T-cell (primary cell): ENCODE results near the gene TEN1. TPM values are rescaled to one million over a fixed set of nuclear protein-coding genes. Genes with fewer than 3 reads are reported as not detected.
A peak's percentile ranks its signal among the peaks of the same experiment; 100 is the strongest.

Experiments used
- ATAC-seq, 4 experiments: fragments of 200-7000 bp in 3 of 4; fragments of 150-1000 bp in 1 of 4; cut with Tn5 transposase; replicated peaks in 1 of 4; 1 replicate in 3 of 4; 2 replicates in 1 of 4; pipeline ENCODE4 v1.10.0; 2021; ENCODE audit warnings: moderate library complexity in 3 of 4, mild to moderate bottlenecking in 2 of 4, moderate number of reproducible peaks in 1 of 4
- CTCF ChIA-PET, 2 donors: fragments of 300-600 bp; sonication (Branson Sonifier 250); formaldehyde crosslinking; loops; one replicate each; lab custom pipeline; 2022; ENCODE audit warnings: antibody characterized with exemption in 2 of 2; lab: Charles Lee
- POLR2A ChIA-PET, 2 donors: fragments of 300-600 bp; sonication (Branson Sonifier 250); formaldehyde crosslinking; loops; one replicate each; lab custom pipeline; 2022; ENCODE audit warnings: antibody characterized with exemption in 2 of 2; lab: Charles Lee
- DNase-seq, 35 experiments: peaks; one replicate each; pipeline versions ENCODE4 v3.0.0 to v3.0.0-alpha.2; 2013 to 2023
- H3K27ac ChIP-seq: one replicate; pipeline ENCODE4 v1.5.1; 2013; ENCODE audit warnings: low read length
- H3K27me3 ChIP-seq, 2 experiments: replicated peaks in 1 of 2; 1 replicate in 1 of 2; 2 replicates in 1 of 2; pipeline versions ENCODE4 v1.6.1 to v1.7.0; 2013; ENCODE audit warnings: low read length in 1 of 2, mixed read lengths in 1 of 2; ENCODE audit not compliant: control insufficient read depth in 2 of 2, insufficient read depth in 2 of 2; ENCODE audit errors: extremely low read depth in 1 of 2
- H3K36me3 ChIP-seq, 2 donors: 1 replicate in 1 of 2; 2 replicates in 1 of 2; pipeline versions ENCODE4 v1.6.1 to v1.7.0; 2013; ENCODE audit warnings: low read length in 1 of 2; ENCODE audit not compliant: control insufficient read depth in 2 of 2, insufficient read depth in 1 of 2; ENCODE audit errors: extremely low read depth in 1 of 2
- H3K4me1 ChIP-seq, 2 experiments: 1 replicate in 1 of 2; 2 replicates in 1 of 2; pipeline versions ENCODE4 v1.6.1 to v1.7.0; 2013; ENCODE audit warnings: low read length in 2 of 2, mixed read lengths in 1 of 2; ENCODE audit not compliant: insufficient read depth in 2 of 2, control insufficient read depth in 1 of 2; ENCODE audit errors: extremely low read depth in 1 of 2
- H3K4me3 ChIP-seq, 2 donors: 1 replicate in 1 of 2; 2 replicates in 1 of 2; pipeline versions ENCODE4 v1.5.1 to v1.7.0; 2013; ENCODE audit warnings: mild to moderate bottlenecking in 2 of 2, low read length in 1 of 2, moderate library complexity in 1 of 2; ENCODE audit not compliant: control insufficient read depth in 1 of 2; ENCODE audit errors: extremely low read depth in 1 of 2
- H3K9me3 ChIP-seq: 2 replicates; pipeline ENCODE4 v1.7.0; 2013
- H3K27ac Mint-ChIP-seq, 2 donors: one replicate each; pipeline ENCODE4 v1.8.0; 2020 to 2021; ENCODE audit warnings: mild to moderate bottlenecking in 2 of 2, mixed read lengths in 2 of 2
- H3K27me3 Mint-ChIP-seq, 2 donors: one replicate each; pipeline ENCODE4 v1.8.0; 2021 to 2022; ENCODE audit warnings: mixed read lengths in 2 of 2
- H3K36me3 Mint-ChIP-seq: one replicate; pipeline ENCODE4 v1.8.0; 2021; ENCODE audit warnings: mixed read lengths
- H3K4me1 Mint-ChIP-seq, 3 donors: one replicate each; pipeline ENCODE4 v1.8.0; 2020 to 2022; ENCODE audit warnings: mixed read lengths in 3 of 3, mild to moderate bottlenecking in 1 of 3
- H3K4me3 Mint-ChIP-seq, 3 donors: one replicate each; pipeline ENCODE4 v1.8.0; 2020 to 2022; ENCODE audit warnings: mild to moderate bottlenecking in 3 of 3, mixed read lengths in 3 of 3, moderate library complexity in 3 of 3
- H3K9me3 Mint-ChIP-seq, 3 donors: one replicate each; pipeline ENCODE4 v1.8.0; 2020 to 2022; ENCODE audit warnings: mixed read lengths in 3 of 3
- WGBS: methylation state at CpG from one replicate; pipeline ENCODE4 v1.1.5; 2013; ENCODE audit warnings: missing lambda C conversion rate; ENCODE audit not compliant: insufficient coverage; 5-methylcytosine and 5-hydroxymethylcytosine counted together
- total RNA-seq, 35 experiments: library from RNA in 6 of 35; stranded (reverse) in 6 of 35; fragments of 120-200 nt in 1 of 35; gene quantifications; one replicate each; pipeline versions ENCODE4 v1.2.1 to v1.2.4 and lab custom pipeline; 2013 to 2026

Gene TEN1
- total RNA-seq, 5 donors from 2014 or later (not counting 1 experiment from before 2014, with no cell fraction given), result 12.8 to 15.3 (median 14.3) TPM

GRCh38 chr17:76026714-76027158, 47.7 kb downstream of the TEN1 start:
- DNase-seq (no peak), ATAC-seq (no peak)
- no peak overlapping the region for H3K4me3 ChIP-seq
- ChIA-PET CTCF (interaction anchor here in 1 of 2 donors (0.6 kb wide), 2 partner anchors 12 to 398 kb away, joined by 3 read pairs; no protein-coding TSS in a partner anchor), POLR2A (no interaction called here)
- H3K27ac ChIP-seq, result no peak overlapping the region
- H3K4me1 Mint-ChIP-seq, result peaks cover 13 to 24% (median 20%) of the 10 kb centered on the region in 3 donors
- no peaks in the 10 kb centered on the region for H3K9me3 ChIP-seq
- 95% methylated on average over 7 of the region's 15 CpGs for WGBS
- H3K36me3 ChIP-seq, result no peaks in the 10 kb centered on the region
- H3K9me3 Mint-ChIP-seq, result no peaks in the 10 kb centered on the region
- H3K27ac Mint-ChIP-seq, result peak overlapping the region in 1 of 2 donors; percentile 28
- peaks cover 6 to 37% of the 10 kb centered on the region in 2 experiments for H3K4me1 ChIP-seq
- no peaks in the 10 kb centered on the region for H3K36me3 Mint-ChIP-seq
- H3K4me3 Mint-ChIP-seq, result no peak overlapping the region
- no peaks in the 10 kb centered on the region for H3K27me3 Mint-ChIP-seq
- no peaks in the 10 kb centered on the region for H3K27me3 ChIP-seq

DNA sequence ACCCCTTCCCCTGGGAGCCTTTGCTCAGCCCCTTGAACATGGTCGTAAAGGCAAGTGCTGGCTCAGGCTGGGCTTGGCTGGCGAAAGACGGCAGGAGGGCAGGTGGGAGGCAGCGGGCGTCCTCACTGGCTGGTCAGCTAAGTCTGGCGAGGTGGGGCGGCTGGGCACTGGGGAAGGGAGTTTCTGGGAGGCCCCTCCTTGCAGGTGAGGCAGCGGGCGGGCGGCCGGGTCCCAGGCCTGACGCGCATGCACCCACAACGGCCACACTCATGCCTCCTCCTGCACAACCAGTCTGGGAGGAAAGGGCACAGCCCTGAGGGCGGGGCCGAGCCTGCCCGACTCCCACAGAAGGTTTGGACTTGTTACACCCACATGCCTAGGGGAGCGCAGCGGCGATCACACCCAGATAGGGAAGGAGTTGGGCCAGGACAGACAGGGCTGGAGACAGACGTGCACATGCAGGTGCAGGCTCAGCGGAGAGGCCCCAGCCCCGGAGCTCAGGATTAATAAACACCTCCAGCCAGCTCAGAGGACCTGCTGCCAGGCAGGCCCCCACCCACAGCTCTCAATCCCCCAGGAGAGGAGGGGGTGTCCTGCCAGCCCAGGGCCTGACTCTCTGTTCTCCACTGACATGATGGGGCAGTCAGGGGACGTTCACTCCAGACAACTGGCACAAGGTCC, 48.3 kb downstream of the TEN1 start, which contains the start of gene EVPL:
EVPL (minus strand) TSS at position 148 of the 681 bp plus-strand sequence; CDS start at position 40, 108 bp downstream.
- CTCF ChIA-PET, result interaction anchor here (0.6 kb wide), 2 partner anchors 13 to 825 kb away, joined by 3 read pairs; no protein-coding TSS in a partner anchor
- Mint-ChIP-seq H3K9me3 (no peaks in the 10 kb centered on the region), H3K4me1 (peaks cover 13 to 24% (median 20%) of the 10 kb centered on the region in 3 donors), H3K27me3 (no peaks in the 10 kb centered on the region), H3K36me3 (no peaks in the 10 kb centered on the region), H3K27ac (peak within 1 kb of the TSS; percentile 23 to 99), H3K4me3 (peak within 1 kb of the TSS in 1 of 3 donors; percentile 35)
- Histone ChIP-seq H3K4me1 (peaks cover 6 to 40% of the 10 kb centered on the region in 2 experiments), H3K9me3 (no peaks in the 10 kb centered on the region), H3K27ac (no peak within 1 kb of the TSS), H3K4me3 (no peak within 1 kb of the TSS), H3K27me3 (no peaks in the 10 kb centered on the region), H3K36me3 (no peaks in the 10 kb centered on the region)
- 94% methylated on average over 10 of the region's 24 CpGs for WGBS
- DNase-seq (no peak), ATAC-seq (no peak)
- POLR2A ChIA-PET, result no interaction called here

- ATAC-seq (no peak), DNase-seq (no peak)
- Mint-ChIP-seq H3K4me3 (no peak overlapping the region), H3K36me3 (no peaks in the 10 kb centered on the region), H3K27me3 (no peaks in the 10 kb centered on the region), H3K9me3 (no peaks in the 10 kb centered on the region), H3K27ac (no peak overlapping the region), H3K4me1 (peaks cover 22 to 28% (median 27%) of the 10 kb centered on the region in 3 donors)
- Histone ChIP-seq H3K27ac (no peak overlapping the region), H3K9me3 (no peaks in the 10 kb centered on the region), H3K36me3 (no peaks in the 10 kb centered on the region), H3K27me3 (no peaks in the 10 kb centered on the region), H3K4me3 (no peak overlapping the region), H3K4me1 (peaks cover 6 to 40% of the 10 kb centered on the region in 2 experiments)
- 87% methylated on average over 13 of the region's 20 CpGs for whole genome bisulfite sequencing
- ChIA-PET CTCF (interaction anchor here in 1 of 2 donors (0.7 kb wide), 1 partner anchor 28 kb away, joined by 3 read pairs; no protein-coding TSS in a partner anchor), POLR2A (no interaction called here)
Measured at GRCh38 chr17:76032073-76032779, 53.2 kb downstream of the TEN1 start.

DNA sequence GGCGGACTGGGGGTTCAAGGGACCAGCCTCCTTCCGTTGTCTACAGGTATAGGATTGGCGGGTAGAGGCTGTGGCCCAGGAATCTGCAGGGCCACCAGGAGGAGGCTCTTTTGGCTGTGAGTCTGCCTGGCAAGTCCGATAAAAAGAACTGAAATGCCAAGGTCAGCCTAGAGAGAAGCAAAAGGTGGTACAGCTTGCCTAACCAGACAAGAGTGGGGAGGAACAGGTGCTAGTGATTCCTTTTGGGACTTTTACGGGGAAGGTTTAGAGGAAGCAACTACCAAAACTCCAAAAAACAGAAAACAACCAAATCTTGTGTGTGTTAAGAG, 53.7 kb downstream of the TEN1 start:
- H3K27ac Mint-ChIP-seq, result no peak overlapping the region
- WGBS, result 95% methylated on average over 4 of the region's 5 CpGs

DNA sequence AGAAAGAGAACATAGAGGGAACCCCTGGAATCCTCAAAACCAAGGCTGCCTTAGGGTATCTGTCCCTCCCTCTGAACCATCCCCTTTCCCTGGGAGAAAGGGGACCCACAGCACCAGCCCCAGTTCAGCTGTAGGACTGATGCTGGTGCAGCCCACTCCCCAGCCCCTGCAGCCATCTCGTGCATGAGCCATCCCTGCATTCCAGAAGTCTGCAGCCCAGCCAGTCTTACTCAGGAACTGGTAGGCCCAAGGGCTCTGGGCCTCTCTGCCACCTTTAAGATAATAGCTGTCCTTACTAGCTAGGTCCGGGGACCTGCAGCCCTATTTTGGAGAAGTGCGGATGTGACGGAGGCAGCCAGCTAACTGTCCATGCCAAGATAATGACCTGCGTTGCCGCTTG, 54.1 kb downstream of the TEN1 start:
- Histone ChIP-seq H3K9me3 (no peaks in the 10 kb centered on the region), H3K4me3 (no peak overlapping the region), H3K4me1 (peaks cover 6 to 34% of the 10 kb centered on the region in 2 experiments), H3K27ac (no peak overlapping the region), H3K36me3 (no peaks in the 10 kb centered on the region), H3K27me3 (no peaks in the 10 kb centered on the region)
- CTCF ChIA-PET, result no interaction called here
- H3K27me3 Mint-ChIP-seq, result no peaks in the 10 kb centered on the region
- no peak for DNase-seq
- WGBS, result 97% methylated on average over 5 of the region's 6 CpGs
- no peaks in the 10 kb centered on the region for H3K36me3 Mint-ChIP-seq
- no peaks in the 10 kb centered on the region for H3K9me3 Mint-ChIP-seq
- no peak overlapping the region for H3K27ac Mint-ChIP-seq
- H3K4me3 Mint-ChIP-seq, result no peak overlapping the region
- H3K4me1 Mint-ChIP-seq, result peaks cover 22 to 28% (median 27%) of the 10 kb centered on the region in 3 donors
- no peak for ATAC-seq
- POLR2A ChIA-PET, result no interaction called here

More for the DNA sequence above, 53.7 kb downstream of the TEN1 start:
- ChIA-PET POLR2A (no interaction called here), CTCF (no interaction called here)
- H3K4me3 ChIP-seq, result no peak overlapping the region
- DNase-seq (no peak), ATAC-seq (no peak)
- Mint-ChIP-seq H3K27me3 (no peaks in the 10 kb centered on the region), H3K4me1 (peaks cover 22 to 28% (median 27%) of the 10 kb centered on the region in 3 donors), H3K4me3 (no peak overlapping the region), H3K9me3 (no peaks in the 10 kb centered on the region), H3K36me3 (no peaks in the 10 kb centered on the region)
- peaks cover 6 to 35% of the 10 kb centered on the region in 2 experiments for H3K4me1 ChIP-seq
- no peaks in the 10 kb centered on the region for H3K36me3 ChIP-seq
- H3K9me3 ChIP-seq, result no peaks in the 10 kb centered on the region
- H3K27me3 ChIP-seq, result no peaks in the 10 kb centered on the region
- no peak overlapping the region for H3K27ac ChIP-seq
